GM13976 (cell line): ENCODE results near the gene MAP4K4.
"Not testable (repeated sequence)": the region's sequence is repeated elsewhere in the genome, so short reads cannot be mapped to it uniquely, and the experiment has no call there.

Source experiments
- DNase-seq: peaks from one replicate; pipeline ENCODE4 v3.0.0; 2012; ENCODE audit warnings: low spot score
- CTCF ChIP-seq: IDR thresholded peaks from 2 replicates; pipeline ENCODE4 v1.5.1; 2012; ENCODE audit warnings: borderline replicate concordance, mild to moderate bottlenecking; ENCODE audit not compliant: insufficient read depth; ENCODE audit errors: extremely low read depth, missing control alignments, control extremely low read depth
- in situ Hi-C: fragments of 300-500 bp; cut with MboI; formaldehyde crosslinking; loops from one replicate; pipeline ENCODE4 v1.12.0; 2022; ENCODE audit warnings: low sequenced_read_pairs, mixed read lengths, inconsistent platforms; ENCODE audit not compliant: unreplicated experiment

Gene MAP4K4

GRCh38 chr2:101766337-101766736 lies 68.8 kb downstream of the MAP4K4 start:
- DNase-seq, result no peak
- in situ Hi-C loops, result no loop called here
- TF ChIP-seq CTCF, result no peak

- in situ Hi-C loops, result no loop called here
- no peak for DNase-seq
Observed at GRCh38 chr2:101766871-101767739, 69.6 kb downstream of the MAP4K4 start.

GRCh38 chr2:101768556-101769220 lies 71.2 kb downstream of the MAP4K4 start:
- no peak for TF ChIP-seq CTCF
- in situ Hi-C loops, result no loop called here
- no peak for DNase-seq

More at GRCh38 chr2:101766871-101767739, 69.6 kb downstream of the MAP4K4 start:
- no peak for TF ChIP-seq CTCF

GRCh38 chr2:101769726-101770125 lies 72.2 kb downstream of the MAP4K4 start:
- in situ Hi-C loops, DNase-seq: not testable (repeated sequence)

- peak; percentile 43 for DNase-seq
- in situ Hi-C loops, result no loop called here
- peak; percentile 53 for TF ChIP-seq CTCF
Observed at GRCh38 chr2:101770726-101771125, 73.2 kb downstream of the MAP4K4 start.

GRCh38 chr2:101771227-101771902 lies 73.9 kb downstream of the MAP4K4 start:
- in situ Hi-C loops, result no loop called here
- TF ChIP-seq CTCF, result no peak
- no peak for DNase-seq

GRCh38 chr2:101771910-101772321 lies 74.4 kb downstream of the MAP4K4 start:
- TF ChIP-seq CTCF, result no peak
- no peak for DNase-seq
- in situ Hi-C loops, result no loop called here
